Fibroblast of skin of right biceps (primary cell): ENCODE measurements around the gene PIP5K1A.

Source experiments
- DNase-seq: peaks from one replicate; pipeline ENCODE4 v3.0.0-alpha.2; 2013

PIP5K1A gene

GRCh38 chr1:151289080-151289935 lies 91.0 kb downstream of the PIP5K1A start:
- DNase-seq = no peak

GRCh38 chr1:151289991-151290708 lies 91.8 kb downstream of the PIP5K1A start:
- no peak for DNase-seq

- DNase-seq = no peak
Measured at GRCh38 chr1:151290709-151291303, 92.5 kb downstream of the PIP5K1A start.

- DNase-seq = no peak
Measured at GRCh38 chr1:151292207-151293030, 94.1 kb downstream of the PIP5K1A start.

- no peak for DNase-seq
Measured at GRCh38 chr1:151293093-151293492, 94.7 kb downstream of the PIP5K1A start.

- no peak for DNase-seq
Measured at GRCh38 chr1:151294742-151295462, 96.5 kb downstream of the PIP5K1A start.
